AG04450 (cell line): ENCODE results near the gene RAB11FIP4. TPM values are rescaled to one million over a fixed set of nuclear protein-coding genes. Genes with fewer than 3 reads are reported as not detected.
A peak's percentile ranks its signal among the peaks of the same experiment; 100 is the strongest.

Experiments used
- CTCF ChIA-PET: fragments of 300-600, 350-600 bp; formaldehyde crosslinking; extraction: SDS; loops from one replicate; lab custom pipeline; 2022; ENCODE audit warnings: antibody characterized with exemption, inconsistent platforms; lab: Charles Lee
- POLR2A ChIA-PET: fragments of 350-600 bp; formaldehyde crosslinking; extraction: SDS; loops from one replicate; lab custom pipeline; 2021; ENCODE audit warnings: antibody characterized with exemption, inconsistent platforms; lab: Yijun Ruan, JAX
- DNase-seq: peaks from one replicate; pipeline ENCODE4 v3.0.0-alpha.2; 2011; ENCODE audit warnings: low read depth, low spot score
- H3K27ac ChIP-seq: one replicate; pipeline ENCODE4 v1.5.1; 2012; ENCODE audit warnings: low read depth, low read length, control low read depth
- H3K27me3 ChIP-seq: one replicate; pipeline ENCODE4 v1.6.0; 2012; ENCODE audit warnings: low read length; ENCODE audit not compliant: control insufficient read depth, insufficient read depth
- H3K4me3 ChIP-seq: 2 replicates; pipeline ENCODE4 v1.5.1; 2011; ENCODE audit warnings: mild to moderate bottlenecking, low read depth, low read length, control low read depth
- H3K9me3 ChIP-seq: 2 replicates; pipeline ENCODE4 v1.5.1; 2012; ENCODE audit warnings: low read length; ENCODE audit not compliant: control insufficient read depth, insufficient read depth
- polyA plus RNA-seq: library from polyadenylated mRNA; depleted of rRNA; stranded (reverse); fragments of >200 nt; gene quantifications from 2 replicates; pipeline ENCODE4 v1.2.3, GENCODE V29; 2011
- TF ChIP-seq, protein P1 (sequence below): IDR thresholded peaks from 2 replicates; pipeline ENCODE4 v1.5.1; 2011; ENCODE audit warnings: low read depth, low read length, control low read depth, inconsistent platforms

Gene RAB11FIP4
- polyA plus RNA-seq, 1 experiment = 0.58 TPM

DNA sequence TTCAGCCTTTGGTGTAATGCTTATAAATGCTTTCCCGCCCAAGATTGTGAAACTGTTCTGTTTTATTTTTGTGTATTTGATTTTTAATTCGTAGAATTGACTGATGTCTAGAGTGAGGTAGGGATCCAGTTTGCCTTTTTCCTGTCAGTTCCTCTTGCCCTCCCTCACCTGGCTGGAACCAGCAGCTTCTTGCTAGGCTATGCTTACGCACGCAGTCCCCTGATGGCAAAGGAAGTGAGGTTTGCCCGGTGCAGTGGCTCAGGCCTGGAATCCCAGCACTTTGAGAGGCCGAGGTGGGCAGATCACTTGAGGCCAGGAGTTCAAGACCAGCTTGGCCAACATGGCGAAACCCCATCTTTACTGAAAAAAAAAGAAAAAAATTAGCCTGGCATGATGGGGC, 51.9 kb downstream of the RAB11FIP4 start:
- CTCF ChIA-PET = interaction anchor here (1.5 kb wide), 1 partner anchor 399 kb away, joined by 5 read pairs; no protein-coding TSS in a partner anchor
- no peaks in the 10 kb centered on the region for H3K9me3 ChIP-seq
- POLR2A ChIA-PET = no interaction called here

DNA sequence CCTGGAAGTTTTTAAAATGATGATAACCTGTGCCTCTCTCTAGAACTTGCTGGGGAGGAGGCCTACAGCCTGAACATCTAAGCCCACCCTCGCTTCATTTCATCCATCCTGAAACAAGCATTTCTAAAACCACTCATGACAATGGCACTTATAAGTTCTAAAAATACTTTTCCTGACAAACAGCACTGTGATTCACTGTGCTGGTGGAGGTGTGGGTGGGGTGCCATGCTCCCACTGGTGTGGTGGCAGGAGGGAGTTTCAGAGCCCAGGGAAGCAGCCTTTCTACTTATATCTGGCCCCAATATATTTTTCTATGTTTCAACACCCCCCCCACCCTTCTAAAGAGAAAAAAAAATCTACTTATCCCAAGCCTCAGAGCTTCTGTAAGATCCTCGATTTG, 52.6 kb downstream of the RAB11FIP4 start:
- ChIA-PET POLR2A (interaction anchor here (0.6 kb wide), 1 partner anchor 846 kb away, joined by 4 read pairs; no protein-coding TSS in a partner anchor), CTCF (interaction anchor here (0.7 to 1.3 kb wide), 2 partner anchors 82 to 398 kb away, joined by 3 to 5 read pairs; no protein-coding TSS in a partner anchor)
- TF ChIP-seq, protein P1, sequence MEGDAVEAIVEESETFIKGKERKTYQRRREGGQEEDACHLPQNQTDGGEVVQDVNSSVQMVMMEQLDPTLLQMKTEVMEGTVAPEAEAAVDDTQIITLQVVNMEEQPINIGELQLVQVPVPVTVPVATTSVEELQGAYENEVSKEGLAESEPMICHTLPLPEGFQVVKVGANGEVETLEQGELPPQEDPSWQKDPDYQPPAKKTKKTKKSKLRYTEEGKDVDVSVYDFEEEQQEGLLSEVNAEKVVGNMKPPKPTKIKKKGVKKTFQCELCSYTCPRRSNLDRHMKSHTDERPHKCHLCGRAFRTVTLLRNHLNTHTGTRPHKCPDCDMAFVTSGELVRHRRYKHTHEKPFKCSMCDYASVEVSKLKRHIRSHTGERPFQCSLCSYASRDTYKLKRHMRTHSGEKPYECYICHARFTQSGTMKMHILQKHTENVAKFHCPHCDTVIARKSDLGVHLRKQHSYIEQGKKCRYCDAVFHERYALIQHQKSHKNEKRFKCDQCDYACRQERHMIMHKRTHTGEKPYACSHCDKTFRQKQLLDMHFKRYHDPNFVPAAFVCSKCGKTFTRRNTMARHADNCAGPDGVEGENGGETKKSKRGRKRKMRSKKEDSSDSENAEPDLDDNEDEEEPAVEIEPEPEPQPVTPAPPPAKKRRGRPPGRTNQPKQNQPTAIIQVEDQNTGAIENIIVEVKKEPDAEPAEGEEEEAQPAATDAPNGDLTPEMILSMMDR = no peak
- peaks cover 3% of the 10 kb centered on the region for H3K27me3 ChIP-seq
- no peaks in the 10 kb centered on the region; the same call in 1 of the 2 replicates for H3K9me3 ChIP-seq
- no peak for DNase-seq
- H3K4me3 ChIP-seq = no peak overlapping the region
- no peak overlapping the region for H3K27ac ChIP-seq

More for the DNA sequence above, 51.9 kb downstream of the RAB11FIP4 start:
- Histone ChIP-seq H3K27me3 (peaks cover 2% of the 10 kb centered on the region), H3K27ac (no peak overlapping the region), H3K4me3 (no peak overlapping the region)
- TF ChIP-seq, protein P1 = no peak
- no peak for DNase-seq

DNA sequence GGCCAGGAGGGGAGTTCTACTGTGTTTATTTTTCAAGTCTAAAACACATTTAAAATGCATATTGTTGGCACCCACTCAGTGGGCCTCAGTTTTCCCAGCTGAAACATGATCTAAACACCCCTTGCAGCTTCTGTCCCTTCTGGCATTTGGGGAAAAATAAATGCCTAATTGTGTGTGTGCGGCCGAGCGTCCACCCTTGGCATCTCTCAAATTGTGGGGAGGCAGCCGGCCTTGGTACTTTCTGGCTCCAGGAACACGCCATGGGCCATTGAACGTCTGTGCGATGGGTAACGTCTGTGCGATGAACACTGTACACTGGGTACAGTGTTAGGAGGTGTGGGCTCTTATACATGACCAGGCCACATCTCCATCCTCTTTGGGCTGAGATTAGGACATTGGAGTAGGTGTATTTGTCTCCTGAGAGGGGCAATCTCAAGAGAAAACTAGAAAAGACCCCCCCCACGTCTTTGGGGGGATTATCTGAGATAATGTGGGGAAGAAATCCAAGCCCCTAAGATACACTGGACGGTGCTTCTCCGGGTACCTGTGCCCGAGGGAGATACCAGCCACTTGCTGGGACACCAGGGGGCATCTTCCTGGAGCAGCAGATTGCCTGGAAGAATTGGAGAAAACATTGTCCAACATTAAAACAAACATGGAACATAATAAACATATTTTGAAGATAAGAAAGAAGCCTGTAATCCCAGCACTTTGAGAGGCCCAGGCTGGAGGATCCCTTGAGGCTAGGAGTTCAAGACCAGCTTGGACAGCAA, 54.9 kb downstream of the RAB11FIP4 start:
- no peak overlapping the region for H3K27ac ChIP-seq
- peaks cover 4% of the 10 kb centered on the region for H3K27me3 ChIP-seq
- no peaks in the 10 kb centered on the region; the same call in 1 of the 2 replicates for H3K9me3 ChIP-seq
- no peak for DNase-seq
- ChIA-PET CTCF (interaction anchor here (1.1 kb wide), 1 partner anchor 80 kb away, joined by 4 read pairs; no protein-coding TSS in a partner anchor), POLR2A (no interaction called here)
- TF ChIP-seq, protein P1 = peak; percentile 22
- no peak overlapping the region for H3K4me3 ChIP-seq

DNA sequence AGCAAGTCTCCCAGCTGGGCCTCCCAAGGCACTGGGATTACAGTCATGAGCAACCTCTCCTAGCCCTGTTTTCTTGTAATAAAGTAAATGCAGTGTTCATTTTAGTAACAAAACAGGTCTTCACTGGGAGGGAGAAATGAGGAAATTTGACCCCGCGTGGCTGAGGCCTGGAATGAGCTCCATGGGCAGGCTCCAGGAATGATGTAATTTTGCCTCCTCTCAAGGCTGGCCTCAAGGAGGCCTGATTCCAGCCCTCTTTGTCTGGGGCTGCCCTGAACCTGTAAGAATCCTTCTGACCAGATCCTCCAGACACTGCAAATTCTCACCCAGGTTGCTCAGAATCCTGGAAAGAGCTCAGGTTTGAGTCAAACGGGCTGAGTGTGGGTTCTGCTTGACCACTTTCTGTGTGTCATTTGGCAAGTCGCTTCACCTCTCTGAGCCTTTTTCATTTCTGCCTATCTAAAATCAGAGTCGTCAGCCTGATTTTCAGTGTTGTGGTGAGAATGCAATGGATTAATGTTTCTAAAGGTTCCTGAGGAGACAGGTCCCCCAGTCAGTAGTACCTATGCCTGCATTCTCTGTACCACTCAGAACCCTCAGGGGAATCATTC, 57.1 kb downstream of the RAB11FIP4 start:
- POLR2A ChIA-PET = no interaction called here
- no peaks in the 10 kb centered on the region; the same call in 1 of the 2 replicates for H3K9me3 ChIP-seq
- CTCF ChIA-PET = interaction anchor here (0.7 to 1.6 kb wide), 4 partner anchors 11 to 394 kb away, joined by 3 to 6 read pairs (median 4); no protein-coding TSS in a partner anchor
- no peak overlapping the region for H3K4me3 ChIP-seq
- H3K27me3 ChIP-seq = peaks cover 7% of the 10 kb centered on the region
- no peak overlapping the region for H3K27ac ChIP-seq
- TF ChIP-seq, protein P1 = no peak
- peak; percentile 32 for DNase-seq
